Breast epithelium (tissue), 4 donors: ENCODE data around the gene HERC3. TPM values are rescaled to one million over a fixed set of nuclear protein-coding genes. Genes with fewer than 3 reads are reported as not detected.

ENCODE experiments used
- DNase-seq, 2 donors: peaks; one replicate each; pipeline ENCODE4 v3.0.0-alpha.2; 2019; ENCODE audit warnings: low spot score in 2 of 2
- H3K27ac ChIP-seq, 2 donors: fragments of 200-600 bp; sonication (generic) in 1 of 2; one replicate each; pipeline ENCODE4 v1.5.1; 2016 to 2019; ENCODE audit warnings: mild to moderate bottlenecking in 1 of 2
- H3K27me3 ChIP-seq, 2 donors: fragments of 200-600 bp; sonication (generic) in 1 of 2; one replicate each; pipeline versions ENCODE4 v1.5.1 to v1.6.0; 2017 to 2019; ENCODE audit warnings: control low read depth in 1 of 2, mild to moderate bottlenecking in 1 of 2
- H3K36me3 ChIP-seq: fragments of 200-600 bp; one replicate; pipeline ENCODE4 v1.5.1; 2019
- H3K4me1 ChIP-seq, 2 donors: fragments of 200-600 bp; sonication (generic); one replicate each; pipeline ENCODE4 v1.5.1; 2016 to 2019; ENCODE audit warnings: control low read depth in 1 of 2
- H3K4me3 ChIP-seq, 3 donors: fragments of 200-600 bp; sonication (generic); 1 replicate in 2 of 3; 2 replicates in 1 of 3; pipeline ENCODE4 v1.5.1; 2016 to 2019; ENCODE audit warnings: mild to moderate bottlenecking in 3 of 3, moderate library complexity in 2 of 3
- H3K9me3 ChIP-seq, 2 donors: fragments of 200-600 bp; sonication (generic) in 1 of 2; one replicate each; pipeline ENCODE4 v1.5.1; 2016 to 2019; ENCODE audit warnings: control low read depth in 1 of 2
- POLR2A ChIP-seq: fragments of 450-650 bp; IDR thresholded peaks from one replicate; pipeline ENCODE4 v1.6.1; 2016; ENCODE audit warnings: antibody characterized with exemption, mild to moderate bottlenecking, moderate library complexity
- POLR2AphosphoS5 ChIP-seq, 3 donors: sonication (generic); formaldehyde crosslinking; IDR thresholded peaks; one replicate each; pipeline ENCODE4 v1.6.1; 2017; ENCODE audit warnings: antibody characterized with exemption in 3 of 3
- intact Hi-C: fragments of 100-400 bp; cut with DNase I; formaldehyde crosslinking; loops from one replicate; pipeline ENCODE4 v1.15.1; 2023; ENCODE audit warnings: low total_unique reads
- total RNA-seq, 3 donors: library from RNA; depleted of rRNA; stranded (reverse); fragments of >200 nt; gene quantifications; one replicate each; pipeline ENCODE4 v1.1.0, GENCODE V29; 2016
- TF ChIP-seq, protein P1 (sequence below), 3 donors: fragments of 450-650 bp; IDR thresholded peaks; one replicate each; pipeline ENCODE4 v1.5.1; 2016 to 2017; ENCODE audit warnings: antibody characterized with exemption in 3 of 3, mild to moderate bottlenecking in 3 of 3, moderate library complexity in 3 of 3

HERC3 gene
- total RNA-seq, 3 donors from 2014 or later, result 34.1 to 60.9 (median 35.4) TPM

DNA sequence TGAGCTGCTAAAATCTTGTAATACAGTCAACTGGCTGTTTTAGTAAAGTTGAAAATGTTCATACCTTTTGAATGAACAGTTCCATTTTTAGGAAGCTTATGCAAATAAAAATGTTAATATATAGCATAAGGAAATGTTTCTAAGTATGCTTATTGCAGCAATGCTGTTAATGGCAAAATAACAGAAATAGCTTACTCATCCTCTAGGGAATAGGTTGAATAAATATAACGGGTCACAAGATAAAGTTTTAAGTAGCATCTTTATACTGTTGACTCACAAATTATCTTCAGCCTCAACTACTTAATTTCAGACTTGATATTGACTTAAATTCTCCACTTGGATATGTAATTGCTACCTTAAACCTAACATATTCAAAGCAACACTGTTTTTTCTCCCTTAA, 27.7 kb downstream of the HERC3 start:
- TF ChIP-seq POLR2A (no peak), POLR2AphosphoS5 (IDR thresholded peaks at IDR 0.05) (no peak)
- TF ChIP-seq, protein P1, sequence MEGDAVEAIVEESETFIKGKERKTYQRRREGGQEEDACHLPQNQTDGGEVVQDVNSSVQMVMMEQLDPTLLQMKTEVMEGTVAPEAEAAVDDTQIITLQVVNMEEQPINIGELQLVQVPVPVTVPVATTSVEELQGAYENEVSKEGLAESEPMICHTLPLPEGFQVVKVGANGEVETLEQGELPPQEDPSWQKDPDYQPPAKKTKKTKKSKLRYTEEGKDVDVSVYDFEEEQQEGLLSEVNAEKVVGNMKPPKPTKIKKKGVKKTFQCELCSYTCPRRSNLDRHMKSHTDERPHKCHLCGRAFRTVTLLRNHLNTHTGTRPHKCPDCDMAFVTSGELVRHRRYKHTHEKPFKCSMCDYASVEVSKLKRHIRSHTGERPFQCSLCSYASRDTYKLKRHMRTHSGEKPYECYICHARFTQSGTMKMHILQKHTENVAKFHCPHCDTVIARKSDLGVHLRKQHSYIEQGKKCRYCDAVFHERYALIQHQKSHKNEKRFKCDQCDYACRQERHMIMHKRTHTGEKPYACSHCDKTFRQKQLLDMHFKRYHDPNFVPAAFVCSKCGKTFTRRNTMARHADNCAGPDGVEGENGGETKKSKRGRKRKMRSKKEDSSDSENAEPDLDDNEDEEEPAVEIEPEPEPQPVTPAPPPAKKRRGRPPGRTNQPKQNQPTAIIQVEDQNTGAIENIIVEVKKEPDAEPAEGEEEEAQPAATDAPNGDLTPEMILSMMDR (IDR thresholded peaks at IDR 0.05), result no peak
- peaks cover 0 to 4% of the 10 kb centered on the region in 2 donors for H3K4me1 ChIP-seq
- no peaks in the 10 kb centered on the region for H3K36me3 ChIP-seq
- intact Hi-C loops, result no loop called here
- H3K27me3 ChIP-seq, result no peaks in the 10 kb centered on the region
- H3K27ac ChIP-seq, result no peak overlapping the region
- peaks cover 0 to 6% of the 10 kb centered on the region in 2 donors for H3K9me3 ChIP-seq
- H3K4me3 ChIP-seq, result no peak overlapping the region
- DNase-seq, result no peak

DNA sequence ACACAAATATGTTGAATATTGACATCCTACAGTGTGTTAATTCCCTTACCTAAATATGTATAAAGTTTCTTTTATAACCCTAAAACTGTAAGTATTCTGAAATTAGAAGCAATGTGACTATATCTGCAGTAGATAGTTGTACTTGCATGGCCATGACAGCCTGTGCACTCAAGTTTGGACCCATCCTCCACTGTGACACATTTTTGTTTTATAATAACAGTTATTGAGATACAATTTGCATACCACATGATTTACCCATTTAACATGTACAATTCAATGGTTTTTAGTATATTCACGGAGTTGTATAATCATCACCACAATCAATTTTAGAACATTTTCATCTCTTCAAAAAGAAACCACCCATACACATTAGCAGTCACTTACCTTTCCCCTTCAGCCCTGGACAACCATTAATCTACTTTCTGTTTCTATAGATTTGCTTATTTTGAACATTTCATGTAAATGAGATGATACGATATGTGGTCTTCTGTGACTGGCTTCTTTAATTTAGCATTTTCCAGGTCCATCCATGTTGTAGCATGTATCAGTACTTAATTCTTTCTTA, 29.6 kb downstream of the HERC3 start:
- no peak overlapping the region for H3K27ac ChIP-seq
- H3K4me1 ChIP-seq, result no peaks in the 10 kb centered on the region
- no peak for DNase-seq
- H3K9me3 ChIP-seq, result peaks cover 0 to 6% of the 10 kb centered on the region in 2 donors
- TF ChIP-seq POLR2AphosphoS5 (IDR thresholded peaks at IDR 0.05) (no peak), POLR2A (no peak)
- TF ChIP-seq, protein P1 (IDR thresholded peaks at IDR 0.05), result no peak
- no peak overlapping the region for H3K4me3 ChIP-seq
- no peaks in the 10 kb centered on the region for H3K27me3 ChIP-seq
- H3K36me3 ChIP-seq, result no peaks in the 10 kb centered on the region
- intact Hi-C loops, result no loop called here

DNA sequence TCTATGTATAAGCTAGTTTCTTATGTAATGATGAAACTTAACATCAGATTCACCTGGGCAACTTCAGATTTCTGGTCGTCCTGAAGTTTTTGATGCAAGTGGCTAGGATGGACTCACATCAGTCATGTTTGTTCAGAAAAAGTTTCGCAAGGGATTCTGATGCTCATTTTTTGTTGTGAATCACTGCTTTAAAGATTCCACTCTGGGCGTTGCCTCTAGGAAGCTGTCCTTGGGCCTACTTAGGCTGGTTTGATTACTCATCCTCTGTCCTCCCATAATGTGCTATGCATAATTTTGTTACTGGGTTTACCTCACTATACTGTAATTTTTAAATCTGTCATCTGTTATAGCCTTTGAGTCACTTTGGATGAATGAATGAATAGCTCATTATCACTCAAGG, 30.8 kb downstream of the HERC3 start:
- TF ChIP-seq, protein P1 (IDR thresholded peaks at IDR 0.05), result no peak
- TF ChIP-seq POLR2A, result no peak
- TF ChIP-seq POLR2AphosphoS5 (IDR thresholded peaks at IDR 0.05), result no peak
- Histone ChIP-seq H3K9me3 (peaks cover 0 to 6% of the 10 kb centered on the region in 2 donors), H3K36me3 (no peaks in the 10 kb centered on the region), H3K4me1 (no peaks in the 10 kb centered on the region), H3K27me3 (no peaks in the 10 kb centered on the region), H3K27ac (no peak overlapping the region), H3K4me3 (no peak overlapping the region)
- no peak for DNase-seq
- intact Hi-C loops, result no loop called here

DNA sequence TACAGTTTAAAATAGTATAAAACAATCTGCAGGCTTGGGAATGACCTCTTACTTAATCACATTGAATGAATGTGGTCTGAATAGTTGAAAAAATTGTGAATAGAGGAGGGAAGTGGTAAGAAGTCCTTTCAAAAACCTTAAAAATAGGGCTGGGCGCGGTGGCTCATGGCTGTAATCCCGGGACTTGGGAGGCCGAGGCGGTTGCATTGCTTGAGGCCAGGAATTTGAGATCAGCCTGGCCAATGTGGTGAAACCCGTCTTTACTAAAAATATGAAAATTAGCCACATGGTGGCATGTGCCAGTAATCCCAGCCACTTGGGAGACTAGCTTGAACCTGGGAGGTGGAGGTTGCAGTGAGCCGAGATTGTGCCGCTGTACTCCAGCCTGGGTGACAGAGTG, 36.5 kb downstream of the HERC3 start:
- intact Hi-C loops, result no loop called here
- no peak for DNase-seq
- peaks cover 0 to 4% of the 10 kb centered on the region in 2 donors for H3K9me3 ChIP-seq
- H3K36me3 ChIP-seq, result no peaks in the 10 kb centered on the region
- no peak overlapping the region for H3K4me3 ChIP-seq
- H3K27me3 ChIP-seq, result no peaks in the 10 kb centered on the region
- H3K27ac ChIP-seq, result no peak overlapping the region
- no peaks in the 10 kb centered on the region for H3K4me1 ChIP-seq
- TF ChIP-seq POLR2A, result no peak
- TF ChIP-seq POLR2AphosphoS5 (IDR thresholded peaks at IDR 0.05), result no peak
- TF ChIP-seq, protein P1 (IDR thresholded peaks at IDR 0.05), result no peak

DNA sequence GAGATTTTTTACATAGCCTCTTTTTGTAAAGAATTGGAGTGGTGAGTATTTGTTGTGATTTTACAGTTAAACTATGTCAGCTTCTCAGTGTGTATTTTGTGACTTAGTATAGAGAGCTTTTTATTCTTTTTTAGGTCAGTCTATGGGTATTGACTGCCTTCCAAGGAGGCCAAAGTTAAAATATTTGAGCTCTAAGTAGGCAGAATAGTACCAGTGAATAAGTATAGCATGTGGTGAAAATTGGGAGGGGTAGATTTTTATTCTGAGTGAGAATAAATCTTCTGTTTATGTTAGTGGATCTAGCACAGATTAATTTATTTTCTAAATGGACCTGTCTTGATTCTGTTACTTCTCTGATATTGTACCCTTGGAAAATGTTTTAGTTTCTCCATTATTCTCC, 37.5 kb downstream of the HERC3 start:
- H3K4me3 ChIP-seq, result no peak overlapping the region
- intact Hi-C loops, result no loop called here

More for the DNA sequence above, 37.5 kb downstream of the HERC3 start:
- Histone ChIP-seq H3K27ac (no peak overlapping the region), H3K9me3 (no peaks in the 10 kb centered on the region), H3K36me3 (no peaks in the 10 kb centered on the region), H3K4me1 (no peaks in the 10 kb centered on the region), H3K27me3 (no peaks in the 10 kb centered on the region)
- no peak for DNase-seq
- TF ChIP-seq POLR2AphosphoS5 (IDR thresholded peaks at IDR 0.05) (no peak), POLR2A (no peak)
- TF ChIP-seq, protein P1 (IDR thresholded peaks at IDR 0.05), result no peak
